Measurements from ENCODE around the gene PDZD4.

- TF ChIP-seq POLR2A (IDR thresholded peaks at IDR 0.05; ENCODE audit: low read depth): no peak
- TF ChIP-seq POLR2AphosphoS5 (IDR thresholded peaks at IDR 0.05): no peak
- TF ChIP-seq, protein P1, sequence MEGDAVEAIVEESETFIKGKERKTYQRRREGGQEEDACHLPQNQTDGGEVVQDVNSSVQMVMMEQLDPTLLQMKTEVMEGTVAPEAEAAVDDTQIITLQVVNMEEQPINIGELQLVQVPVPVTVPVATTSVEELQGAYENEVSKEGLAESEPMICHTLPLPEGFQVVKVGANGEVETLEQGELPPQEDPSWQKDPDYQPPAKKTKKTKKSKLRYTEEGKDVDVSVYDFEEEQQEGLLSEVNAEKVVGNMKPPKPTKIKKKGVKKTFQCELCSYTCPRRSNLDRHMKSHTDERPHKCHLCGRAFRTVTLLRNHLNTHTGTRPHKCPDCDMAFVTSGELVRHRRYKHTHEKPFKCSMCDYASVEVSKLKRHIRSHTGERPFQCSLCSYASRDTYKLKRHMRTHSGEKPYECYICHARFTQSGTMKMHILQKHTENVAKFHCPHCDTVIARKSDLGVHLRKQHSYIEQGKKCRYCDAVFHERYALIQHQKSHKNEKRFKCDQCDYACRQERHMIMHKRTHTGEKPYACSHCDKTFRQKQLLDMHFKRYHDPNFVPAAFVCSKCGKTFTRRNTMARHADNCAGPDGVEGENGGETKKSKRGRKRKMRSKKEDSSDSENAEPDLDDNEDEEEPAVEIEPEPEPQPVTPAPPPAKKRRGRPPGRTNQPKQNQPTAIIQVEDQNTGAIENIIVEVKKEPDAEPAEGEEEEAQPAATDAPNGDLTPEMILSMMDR (IDR thresholded peaks at IDR 0.05): no peak
Measured at GRCh38 chrX:153845842-153846241, 15.5 kb upstream of the PDZD4 start.
